GM12878 (cell line): ENCODE data around the gene NDUFA11. TPM values are rescaled to one million over a fixed set of nuclear protein-coding genes. Genes with fewer than 3 reads are reported as not detected.

Experiments used
- ATAC-seq: fragments of 200-7000 bp; cut with Tn5 transposase; 3 replicates; pipeline ENCODE4 v1.9.1; 2020; ENCODE audit warnings: mild to moderate bottlenecking, moderate library complexity
- BruUV-seq: library from RNA; stranded (reverse); fragments of 400-500 nt; replicated peaks from 2 replicates; lab custom pipeline; 2021; lab: Mats Ljungman, UMichigan
- CTCF ChIA-PET: fragments of 300-600 bp; sonication (Branson Sonifier 250); formaldehyde crosslinking; extraction: SDS; loops from one replicate; lab custom pipeline; 2021; ENCODE audit warnings: inconsistent platforms; lab: Yijun Ruan, JAX
- POLR2A ChIA-PET: fragments of 350-600 bp; formaldehyde crosslinking; extraction: SDS; loops from one replicate; lab custom pipeline; 2021; ENCODE audit warnings: inconsistent platforms; lab: Charles Lee
- RAD21 ChIA-PET: fragments of 300-600 bp; sonication (Branson Sonifier 250); formaldehyde crosslinking; loops from one replicate; lab custom pipeline; 2023; ENCODE audit warnings: antibody characterized with exemption; ENCODE audit not compliant: unreplicated experiment; lab: Charles Lee
- SMC1A ChIA-PET: fragments of 300-600 bp; sonication (Branson Sonifier 250); formaldehyde crosslinking; loops from one replicate; lab custom pipeline; 2023; ENCODE audit not compliant: unreplicated experiment, uncharacterized antibody; lab: Charles Lee
- DNase-seq: peaks from one replicate; pipeline ENCODE4 v3.0.0-alpha.2; 2011; ENCODE audit warnings: low read depth, low spot score
- FAIRE-seq: peaks from 3 replicates; lab custom pipeline; 2011; peaks lifted over from hg19 to GRCh38; lab: Jason Lieb, UNC
- H2AFZ ChIP-seq: 2 replicates; pipeline ENCODE4 v1.6.0; 2011; ENCODE audit warnings: low read depth, low read length, control low read depth; ENCODE audit not compliant: control insufficient read depth
- H3K27ac ChIP-seq: 2 replicates; pipeline ENCODE4 v1.5.1; 2011; ENCODE audit warnings: control low read depth; ENCODE audit not compliant: control insufficient read depth, insufficient read depth
- H3K27me3 ChIP-seq, 2 experiments: replicated peaks in 1 of 2; 2 replicates each; pipeline versions ENCODE4 v1.6.0 to v1.6.1; 2011; ENCODE audit warnings: low read length in 1 of 2; ENCODE audit not compliant: control insufficient read depth in 2 of 2, insufficient read depth in 2 of 2
- H3K36me3 ChIP-seq, 2 experiments: 2 replicates each; pipeline ENCODE4 v1.5.1; 2011; ENCODE audit warnings: low read length in 1 of 2; ENCODE audit not compliant: control insufficient read depth in 2 of 2, insufficient read depth in 2 of 2
- H3K4me1 ChIP-seq: 2 replicates; pipeline ENCODE4 v1.6.1; 2011; ENCODE audit warnings: mild to moderate bottlenecking, low read length, moderate library complexity, mixed read lengths; ENCODE audit not compliant: control insufficient read depth, insufficient read depth
- H3K4me2 ChIP-seq: 2 replicates; pipeline ENCODE4 v1.6.0; 2011; ENCODE audit warnings: control low read depth; ENCODE audit not compliant: control insufficient read depth, insufficient read depth
- H3K4me3 ChIP-seq: fragments of 200-600 bp; sonication (generic); 2 replicates; pipeline ENCODE4 v1.5.1; 2016
- H3K79me2 ChIP-seq: 2 replicates; pipeline ENCODE4 v1.6.0; 2011; ENCODE audit warnings: low read length; ENCODE audit not compliant: control insufficient read depth, insufficient read depth
- H3K9ac ChIP-seq: 2 replicates; pipeline ENCODE4 v1.8.0; 2011; ENCODE audit warnings: low read length, control low read depth, mixed read lengths; ENCODE audit not compliant: control insufficient read depth, insufficient read depth
- H3K9me3 ChIP-seq: replicated peaks from 3 replicates; pipeline ENCODE4 v1.5.1; 2011; ENCODE audit warnings: mild to moderate bottlenecking, low read length; ENCODE audit not compliant: control insufficient read depth, insufficient read depth
- H4K20me1 ChIP-seq: 2 replicates; pipeline ENCODE4 v1.6.0; 2011; ENCODE audit not compliant: control insufficient read depth, insufficient read depth
- BACH1 ChIP-seq: fragments of 450-650 bp; IDR thresholded peaks from 2 replicates; pipeline ENCODE4 v1.6.1; 2017; ENCODE audit warnings: mild to moderate bottlenecking, borderline replicate concordance
- BCL11A ChIP-seq: IDR thresholded peaks from 2 replicates; pipeline ENCODE4 v1.6.1; 2011; ENCODE audit warnings: low read depth, low read length
- EZH2 ChIP-seq: IDR thresholded peaks from 2 replicates; pipeline ENCODE4 v1.6.1; 2012; ENCODE audit warnings: low read depth, mild to moderate bottlenecking, control low read depth, inconsistent platforms, low read length, borderline replicate concordance; ENCODE audit not compliant: control insufficient read depth
- LARP7 ChIP-seq: fragments of 450-650 bp; IDR thresholded peaks from 2 replicates; pipeline ENCODE4 v1.6.1; 2017; ENCODE audit warnings: mild to moderate bottlenecking
- RFX5 ChIP-seq: IDR thresholded peaks from 2 replicates; pipeline ENCODE4 v1.6.1; 2011; ENCODE audit warnings: low read depth, low read length, improper control_type of control experiment
- SREBF1 ChIP-seq: IDR thresholded peaks from 2 replicates; pipeline ENCODE4 v1.6.1; 2012; ENCODE audit warnings: mild to moderate bottlenecking, low read length
- STAT3 ChIP-seq: IDR thresholded peaks from 2 replicates; pipeline ENCODE4 v1.6.1; 2011; ENCODE audit warnings: low read depth, low read length, improper control_type of control experiment
- TBL1XR1 ChIP-seq: IDR thresholded peaks from 2 replicates; pipeline ENCODE4 v1.6.1; 2012; ENCODE audit warnings: low read depth, low read length, improper control_type of control experiment
- ZNF24 ChIP-seq: fragments of 450-650 bp; IDR thresholded peaks from 2 replicates; pipeline ENCODE4 v1.6.1; 2017; ENCODE audit warnings: antibody characterized with exemption, mild to moderate bottlenecking
- WGBS: methylation state at CpG from one replicate; pipeline ENCODE4 v1.1.6; 2016; ENCODE audit warnings: low lambda C conversion rate; ENCODE audit not compliant: insufficient replicate concordance, insufficient coverage; ENCODE audit errors: missing lambda C conversion rate; 5-methylcytosine and 5-hydroxymethylcytosine counted together
- in situ Hi-C: fragments of 300-500 bp; cut with MboI; formaldehyde crosslinking; loops from 9 replicates; pipeline ENCODE4 v1.14.3; 2018; ENCODE audit warnings: mixed read lengths
- intact Hi-C: fragments of 100-400 bp; cut with micrococcal nuclease; formaldehyde crosslinking; loops from one replicate; pipeline ENCODE4 v1.14.2; 2022; ENCODE audit not compliant: unreplicated experiment
- polyA plus RNA-seq, 11 experiments: library from polyadenylated mRNA; depleted of rRNA in 4 of 11; unstranded in 6 of 11; stranded (reverse) in 5 of 11; fragments of >200 nt; fragmentation: Nextera tagmentation in 4 of 11; fragmentation: Illumina TruSeq in 1 of 11; extraction: Ambion mirVana in 4 of 11; extraction: Trizol in 1 of 11; gene quantifications; 1 replicate in 1 of 11; 2 replicates in 10 of 11; pipeline versions ENCODE4 v1.2.1 to v1.2.3, GENCODE V29; 2011 to 2016; ENCODE audit warnings: inconsistent platforms in 2 of 11, missing spikeins in 2 of 11, low read depth in 1 of 11
- total RNA-seq, 4 experiments: library from RNA; depleted of rRNA in 3 of 4; stranded (reverse); fragments of >200 nt in 3 of 4; fragmentation: Illumina TruSeq in 1 of 4; extraction: Trizol in 1 of 4; gene quantifications; 2 replicates each; pipeline versions ENCODE4 v1.2.1 to v1.2.3, GENCODE V29; 2013 to 2021
- TF ChIP-seq, protein P1 (sequence below): fragments of 450-650 bp; IDR thresholded peaks from 2 replicates; pipeline ENCODE4 v1.6.1; 2018; ENCODE audit warnings: mild to moderate bottlenecking, low read depth, moderate library complexity; ENCODE audit not compliant: partially characterized antibody
- TF ChIP-seq, protein P2 (sequence below): fragments of 450-650 bp; IDR thresholded peaks from 2 replicates; pipeline ENCODE4 v1.6.1; 2018; ENCODE audit warnings: borderline replicate concordance, mild to moderate bottlenecking; ENCODE audit not compliant: partially characterized antibody
- TF ChIP-seq, protein P3 (sequence below): fragments of 450-650 bp; IDR thresholded peaks from 2 replicates; pipeline ENCODE4 v1.6.1; 2017; ENCODE audit warnings: antibody characterized with exemption, mild to moderate bottlenecking, moderate library complexity

NDUFA11 gene
- total and polyA plus RNA-seq, 10 of the 15 experiments (the other 5 are each of a cell fraction or from before 2014, with no cell fraction given): 108 to 600 (median 289) TPM

DNA sequence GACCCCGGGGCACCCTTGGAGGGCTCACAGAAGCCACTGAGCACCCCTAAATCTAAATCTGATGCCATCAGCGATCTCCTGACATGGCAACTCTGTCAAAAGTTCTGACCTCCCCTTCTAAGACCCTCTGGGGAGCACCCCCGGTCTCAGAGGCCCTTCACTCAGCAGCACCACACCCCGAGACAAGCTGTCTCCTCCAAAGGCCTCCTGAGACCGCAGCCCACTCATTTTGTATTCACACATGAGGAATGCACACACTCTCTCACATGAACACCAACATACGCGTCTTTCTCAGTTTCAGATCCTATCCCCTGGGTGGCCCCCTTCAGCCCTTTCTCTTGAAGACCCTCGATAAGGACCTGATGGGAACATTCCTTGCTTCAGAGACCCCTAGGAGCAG lies 2.6 kb downstream of the NDUFA11 start (continued):
- TF ChIP-seq, protein P1, sequence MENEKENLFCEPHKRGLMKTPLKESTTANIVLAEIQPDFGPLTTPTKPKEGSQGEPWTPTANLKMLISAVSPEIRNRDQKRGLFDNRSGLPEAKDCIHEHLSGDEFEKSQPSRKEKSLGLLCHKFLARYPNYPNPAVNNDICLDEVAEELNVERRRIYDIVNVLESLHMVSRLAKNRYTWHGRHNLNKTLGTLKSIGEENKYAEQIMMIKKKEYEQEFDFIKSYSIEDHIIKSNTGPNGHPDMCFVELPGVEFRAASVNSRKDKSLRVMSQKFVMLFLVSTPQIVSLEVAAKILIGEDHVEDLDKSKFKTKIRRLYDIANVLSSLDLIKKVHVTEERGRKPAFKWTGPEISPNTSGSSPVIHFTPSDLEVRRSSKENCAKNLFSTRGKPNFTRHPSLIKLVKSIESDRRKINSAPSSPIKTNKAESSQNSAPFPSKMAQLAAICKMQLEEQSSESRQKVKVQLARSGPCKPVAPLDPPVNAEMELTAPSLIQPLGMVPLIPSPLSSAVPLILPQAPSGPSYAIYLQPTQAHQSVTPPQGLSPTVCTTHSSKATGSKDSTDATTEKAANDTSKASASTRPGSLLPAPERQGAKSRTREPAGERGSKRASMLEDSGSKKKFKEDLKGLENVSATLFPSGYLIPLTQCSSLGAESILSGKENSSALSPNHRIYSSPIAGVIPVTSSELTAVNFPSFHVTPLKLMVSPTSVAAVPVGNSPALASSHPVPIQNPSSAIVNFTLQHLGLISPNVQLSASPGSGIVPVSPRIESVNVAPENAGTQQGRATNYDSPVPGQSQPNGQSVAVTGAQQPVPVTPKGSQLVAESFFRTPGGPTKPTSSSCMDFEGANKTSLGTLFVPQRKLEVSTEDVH: no peak
- TF ChIP-seq EZH2 (no peak), BCL11A (no peak), RFX5 (no peak), TBL1XR1 (no peak), BACH1 (no peak)
- TF ChIP-seq, all 136 proteins: peak for 0

DNA sequence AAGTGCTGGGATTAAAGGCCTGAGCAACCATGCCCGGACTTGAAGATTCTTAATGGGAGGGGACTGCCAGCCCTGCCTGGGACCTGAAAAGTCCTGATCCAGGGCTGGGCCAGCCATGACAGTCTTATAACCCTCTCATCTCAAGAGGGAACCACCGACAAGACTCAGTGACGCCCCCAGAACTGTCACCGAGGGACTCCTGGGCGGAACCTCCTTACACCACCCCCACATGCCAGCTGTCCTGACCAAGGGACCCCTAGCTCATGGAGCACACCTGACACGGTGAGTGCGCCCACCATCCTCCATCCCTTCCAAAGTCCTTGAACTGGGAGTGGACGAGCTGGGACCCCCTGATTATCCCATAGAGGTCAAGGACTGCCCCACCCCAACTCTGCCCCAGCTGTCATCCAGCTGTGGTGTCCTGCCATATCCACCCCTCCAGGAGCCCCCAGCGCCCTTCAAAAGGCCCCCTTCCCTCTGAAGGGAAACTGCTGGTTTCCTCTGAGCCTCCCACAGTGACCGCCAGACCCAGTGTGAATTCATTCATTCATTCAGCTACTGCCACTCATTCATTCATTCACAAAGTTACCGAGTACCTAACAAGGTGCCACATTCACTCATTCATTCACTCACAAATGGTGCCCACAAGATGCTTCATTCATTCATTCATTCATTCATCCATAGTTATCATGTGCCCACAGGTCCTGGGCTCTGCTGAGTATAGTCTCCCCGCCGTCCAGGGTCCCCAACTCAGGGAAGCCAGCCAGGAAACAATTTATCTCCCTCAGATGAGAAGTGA lies 3.7 kb downstream of the NDUFA11 start:
- ChIA-PET CTCF (interaction anchor here (2.9 kb wide), 1 partner anchor 96 kb away, joined by 11 read pairs; the partner anchor contains the start of gene NRTN), RAD21 (no interaction called here), SMC1A (no interaction called here), POLR2A (no interaction called here)
- TF ChIP-seq SREBF1 (no peak), LARP7 (no peak), STAT3 (no peak), ZNF24 (peak; percentile 94)
- TF ChIP-seq, protein P2, sequence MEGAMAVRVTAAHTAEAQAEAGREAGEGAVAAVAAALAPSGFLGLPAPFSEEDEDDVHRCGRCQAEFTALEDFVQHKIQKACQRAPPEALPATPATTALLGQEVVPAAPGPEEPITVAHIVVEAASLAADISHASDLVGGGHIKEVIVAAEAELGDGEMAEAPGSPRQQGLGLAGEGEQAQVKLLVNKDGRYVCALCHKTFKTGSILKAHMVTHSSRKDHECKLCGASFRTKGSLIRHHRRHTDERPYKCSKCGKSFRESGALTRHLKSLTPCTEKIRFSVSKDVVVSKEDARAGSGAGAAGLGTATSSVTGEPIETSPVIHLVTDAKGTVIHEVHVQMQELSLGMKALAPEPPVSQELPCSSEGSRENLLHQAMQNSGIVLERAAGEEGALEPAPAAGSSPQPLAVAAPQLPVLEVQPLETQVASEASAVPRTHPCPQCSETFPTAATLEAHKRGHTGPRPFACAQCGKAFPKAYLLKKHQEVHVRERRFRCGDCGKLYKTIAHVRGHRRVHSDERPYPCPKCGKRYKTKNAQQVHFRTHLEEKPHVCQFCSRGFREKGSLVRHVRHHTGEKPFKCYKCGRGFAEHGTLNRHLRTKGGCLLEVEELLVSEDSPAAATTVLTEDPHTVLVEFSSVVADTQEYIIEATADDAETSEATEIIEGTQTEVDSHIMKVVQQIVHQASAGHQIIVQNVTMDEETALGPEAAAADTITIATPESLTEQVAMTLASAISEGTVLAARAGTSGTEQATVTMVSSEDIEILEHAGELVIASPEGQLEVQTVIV: no peak
- TF ChIP-seq, protein P3, sequence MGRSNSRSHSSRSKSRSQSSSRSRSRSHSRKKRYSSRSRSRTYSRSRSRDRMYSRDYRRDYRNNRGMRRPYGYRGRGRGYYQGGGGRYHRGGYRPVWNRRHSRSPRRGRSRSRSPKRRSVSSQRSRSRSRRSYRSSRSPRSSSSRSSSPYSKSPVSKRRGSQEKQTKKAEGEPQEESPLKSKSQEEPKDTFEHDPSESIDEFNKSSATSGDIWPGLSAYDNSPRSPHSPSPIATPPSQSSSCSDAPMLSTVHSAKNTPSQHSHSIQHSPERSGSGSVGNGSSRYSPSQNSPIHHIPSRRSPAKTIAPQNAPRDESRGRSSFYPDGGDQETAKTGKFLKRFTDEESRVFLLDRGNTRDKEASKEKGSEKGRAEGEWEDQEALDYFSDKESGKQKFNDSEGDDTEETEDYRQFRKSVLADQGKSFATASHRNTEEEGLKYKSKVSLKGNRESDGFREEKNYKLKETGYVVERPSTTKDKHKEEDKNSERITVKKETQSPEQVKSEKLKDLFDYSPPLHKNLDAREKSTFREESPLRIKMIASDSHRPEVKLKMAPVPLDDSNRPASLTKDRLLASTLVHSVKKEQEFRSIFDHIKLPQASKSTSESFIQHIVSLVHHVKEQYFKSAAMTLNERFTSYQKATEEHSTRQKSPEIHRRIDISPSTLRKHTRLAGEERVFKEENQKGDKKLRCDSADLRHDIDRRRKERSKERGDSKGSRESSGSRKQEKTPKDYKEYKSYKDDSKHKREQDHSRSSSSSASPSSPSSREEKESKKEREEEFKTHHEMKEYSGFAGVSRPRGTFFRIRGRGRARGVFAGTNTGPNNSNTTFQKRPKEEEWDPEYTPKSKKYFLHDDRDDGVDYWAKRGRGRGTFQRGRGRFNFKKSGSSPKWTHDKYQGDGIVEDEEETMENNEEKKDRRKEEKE: no peak
- intact Hi-C loops (no loop called here), in situ Hi-C loops (no loop called here)
- no peak overlapping the region for H3K4me3 ChIP-seq
- H3K9me3 ChIP-seq: no peaks in the 10 kb centered on the region
- peaks cover 4% of the 10 kb centered on the region; the same call in 1 of the 2 replicates for H4K20me1 ChIP-seq
- ATAC-seq (no peak), FAIRE-seq (no peak), DNase-seq (no peak)
- BruUV-seq: TSS peak; percentile 52
- no peak overlapping the region for H3K27ac ChIP-seq
- no peaks in the 10 kb centered on the region for H3K27me3 ChIP-seq
- WGBS: 88% methylated on average over 13 of the region's 13 CpGs
- no peak overlapping the region for H3K4me2 ChIP-seq
- peaks cover 8 to 11% of the 10 kb centered on the region in 2 experiments; a peak in 3 of 4 replicates for H3K36me3 ChIP-seq
- peaks cover 5% of the 10 kb centered on the region for H3K4me1 ChIP-seq
- H2AFZ ChIP-seq: no peak overlapping the region
- no peak overlapping the region for H3K9ac ChIP-seq
- peaks cover 33% of the 10 kb centered on the region for H3K79me2 ChIP-seq
